ENCODE measurements around the gene PTPRM. TPM values are rescaled to one million over a fixed set of nuclear protein-coding genes. Genes with fewer than 3 reads are reported as not detected.

PTPRM gene
- total RNA-seq, 2 donors from 2014 or later = 51.4 to 75.5 TPM

- DNase-seq (no peak), ATAC-seq (no peak)
- intact Hi-C loops (cut with DNase I) = no loop called here
Observed at GRCh38 chr18:7979714-7980113, 412.6 kb downstream of the PTPRM start.

- ATAC-seq (no peak), DNase-seq (no peak)
- intact Hi-C loops (cut with DNase I) = no loop called here
Observed at GRCh38 chr18:7980136-7980535, 413.0 kb downstream of the PTPRM start.

- ATAC-seq = peak in 1 of 2 donors; percentile 30
- peak; percentile 19 for DNase-seq
- intact Hi-C loops (cut with DNase I) = no loop called here
Observed at GRCh38 chr18:7980656-7981055, 413.5 kb downstream of the PTPRM start.

GRCh38 chr18:7982216-7982615 is 415.1 kb downstream of the PTPRM start:
- DNase-seq = no peak
- no peak for ATAC-seq

GRCh38 chr18:7987284-7987976 is 420.3 kb downstream of the PTPRM start:
- intact Hi-C loops (cut with DNase I) = no loop called here
- no peak for DNase-seq
- ATAC-seq = peak in 1 of 2 donors; percentile 22

More at GRCh38 chr18:7982216-7982615, 415.1 kb downstream of the PTPRM start:
- intact Hi-C loops (cut with DNase I) = no loop called here

GRCh38 chr18:7990670-7991069 is 423.6 kb downstream of the PTPRM start:
- intact Hi-C loops (cut with DNase I) = no loop called here
- DNase-seq (no peak), ATAC-seq (no peak)

- DNase-seq (no peak), ATAC-seq (no peak)
- intact Hi-C loops (cut with DNase I) = no loop called here
Observed at GRCh38 chr18:8001711-8002301, 434.7 kb downstream of the PTPRM start.

- ATAC-seq (peak; percentile 41 to 65), DNase-seq (no peak)
- intact Hi-C loops (cut with DNase I) = no loop called here
Observed at GRCh38 chr18:8003878-8004675, 437.0 kb downstream of the PTPRM start.

GRCh38 chr18:8004792-8005191 is 437.7 kb downstream of the PTPRM start:
- no peak for DNase-seq
- intact Hi-C loops (cut with DNase I) = no loop called here
- ATAC-seq = no peak

GRCh38 chr18:8005870-8006569 is 438.9 kb downstream of the PTPRM start:
- ATAC-seq = no peak
- intact Hi-C loops (cut with DNase I) = no loop called here

GRCh38 chr18:8006979-8007378 is 439.9 kb downstream of the PTPRM start:
- intact Hi-C loops (cut with DNase I) = no loop called here
- ATAC-seq (no peak), DNase-seq (no peak)

More at GRCh38 chr18:8005870-8006569, 438.9 kb downstream of the PTPRM start:
- DNase-seq = no peak

- intact Hi-C loops (cut with DNase I) = no loop called here
- ATAC-seq = no peak
- DNase-seq = no peak
Observed at GRCh38 chr18:8008033-8008432, 440.9 kb downstream of the PTPRM start.

- no peak for ATAC-seq
- no peak for DNase-seq
- intact Hi-C loops (cut with DNase I) = no loop called here
Observed at GRCh38 chr18:8011361-8011760, 444.2 kb downstream of the PTPRM start.

GRCh38 chr18:8011906-8012305 is 444.8 kb downstream of the PTPRM start:
- ATAC-seq (no peak), DNase-seq (no peak)
- intact Hi-C loops (cut with DNase I) = no loop called here

GRCh38 chr18:8018701-8019331 is 451.7 kb downstream of the PTPRM start:
- ATAC-seq = no peak
- no peak for DNase-seq
- intact Hi-C loops (cut with DNase I) = no loop called here

- intact Hi-C loops (cut with DNase I) = no loop called here
- DNase-seq (no peak), ATAC-seq (no peak)
Observed at GRCh38 chr18:8019600-8019999, 452.5 kb downstream of the PTPRM start.

- intact Hi-C loops (cut with DNase I) = no loop called here
- ATAC-seq (no peak), DNase-seq (no peak)
Observed at GRCh38 chr18:8020132-8020846, 453.2 kb downstream of the PTPRM start.

GRCh38 chr18:8029061-8029460 is 461.9 kb downstream of the PTPRM start:
- intact Hi-C loops (cut with DNase I) = no loop called here
- ATAC-seq (peak in 1 of 2 donors; percentile 12), DNase-seq (no peak)

GRCh38 chr18:8029731-8030130 is 462.6 kb downstream of the PTPRM start:
- intact Hi-C loops (cut with DNase I) = no loop called here
- ATAC-seq = no peak
- no peak for DNase-seq
